ENCODE data around the gene DTNB. TPM values are rescaled to one million over a fixed set of nuclear protein-coding genes. Genes with fewer than 3 reads are reported as not detected.

DTNB gene
- total and polyA plus RNA-seq, 2 of the 4 experiments (the other 2 are of a cell fraction) = 3.8 to 5.3 TPM

- Histone ChIP-seq H3K4me3 (ENCODE audit: insufficient read depth, low read depth, low read length) (no peak overlapping the region), H4K91ac (ENCODE audit: insufficient read depth, low read depth, low read length) (no peak overlapping the region), H2AK5ac (ENCODE audit: low read depth, low read length) (no peak overlapping the region), H2BK15ac (ENCODE audit: low read depth, low read length) (no peak overlapping the region), H3K56ac (ENCODE audit: extremely low read depth, insufficient read depth, low read length) (no peak overlapping the region), H3K79me1 (ENCODE audit: low read depth in 1 of 2, low read length in 2 of 2) (no peaks in the 10 kb centered on the region), H2BK120ac (ENCODE audit: low read depth, low read length) (no peak overlapping the region), H3K9me1 (ENCODE audit: insufficient read depth, low read length) (no peaks in the 10 kb centered on the region), H3K14ac (replicated peaks; ENCODE audit: low read depth, low read length) (no peak overlapping the region), H2AK9ac (replicated peaks; ENCODE audit: low read depth, low read length, poor library complexity) (no peak overlapping the region), H3K36me3 (ENCODE audit: control insufficient read depth, insufficient read depth, low read length) (no peaks in the 10 kb centered on the region), H3K4me1 (ENCODE audit: control insufficient read depth, insufficient read depth, low read length) (no peaks in the 10 kb centered on the region), H2BK20ac (ENCODE audit: low read depth, low read length) (no peak overlapping the region), H3K27me3 (ENCODE audit: control insufficient read depth, insufficient read depth, low read length) (no peaks in the 10 kb centered on the region), H4K20me1 (ENCODE audit: insufficient read depth, low read length) (no peaks in the 10 kb centered on the region), H2BK5ac (ENCODE audit: low read depth, low read length, poor library complexity, severe bottlenecking) (no peak overlapping the region), H3K27ac (ENCODE audit: insufficient read depth, low read length) (no peak overlapping the region), H3K9me3 (ENCODE audit: control insufficient read depth, insufficient read depth, low read length) (no peaks in the 10 kb centered on the region), H3K4ac (ENCODE audit: low read depth, low read length) (no peak overlapping the region), H3K23ac (ENCODE audit: low read depth, low read length) (no peak overlapping the region), H3K9ac (ENCODE audit: low read depth, low read length) (no peak overlapping the region), H4K8ac (ENCODE audit: low read depth in 2 of 2, low read length in 2 of 2) (no peak overlapping the region), H2AFZ (replicated peaks; ENCODE audit: low read length, poor library complexity) (no peak overlapping the region), H3K18ac (ENCODE audit: low read depth, low read length) (no peak overlapping the region), H3K4me2 (ENCODE audit: low read depth, low read length) (no peak overlapping the region), H4K5ac (ENCODE audit: low read depth, low read length) (no peak overlapping the region)
- CTCF ChIA-PET = no interaction called here
- ATAC-seq (ENCODE audit: low read depth) (no peak), DNase-seq (peak; percentile 10)
- TF ChIP-seq MAZ (IDR thresholded peaks at IDR 0.05; ENCODE audit: borderline replicate concordance, low read depth, low read length) = no peak
- TF ChIP-seq SMC3 (IDR thresholded peaks at IDR 0.05; ENCODE audit: low read depth, low read length) = no peak
- no peak for TF ChIP-seq BHLHE40 (IDR thresholded peaks at IDR 0.05; ENCODE audit: low read depth, low read length)
- TF ChIP-seq USF2 (IDR thresholded peaks at IDR 0.05; ENCODE audit: low read depth, low read length) = no peak
- TF ChIP-seq CTCF (conservative IDR thresholded peaks at IDR 0.05; ENCODE audit: low read depth, low read length) = no peak
- TF ChIP-seq FOS (IDR thresholded peaks at IDR 0.05; ENCODE audit: low read depth, low read length) = no peak
- TF ChIP-seq MAFK (IDR thresholded peaks at IDR 0.05; ENCODE audit: low read depth, low read length) = no peak
- TF ChIP-seq MXI1 (IDR thresholded peaks at IDR 0.05; ENCODE audit: borderline replicate concordance, low read depth, low read length) = no peak
- TF ChIP-seq RFX5 (IDR thresholded peaks at IDR 0.05; ENCODE audit: low read depth, low read length) = no peak
- TF ChIP-seq CEBPB (IDR thresholded peaks at IDR 0.05; ENCODE audit: low read depth, low read length) = no peak
- TF ChIP-seq CHD1 (IDR thresholded peaks at IDR 0.05; ENCODE audit: low read depth, low read length) = no peak
- TF ChIP-seq NFE2L2 (IDR thresholded peaks at IDR 0.05; ENCODE audit: low read depth, low read length) = no peak
- no peak for TF ChIP-seq RAD21 (IDR thresholded peaks at IDR 0.05; ENCODE audit: low read length)
- no peak for TF ChIP-seq ELK1 (IDR thresholded peaks at IDR 0.05; ENCODE audit: borderline replicate concordance, low read depth, low read length)
- TF ChIP-seq POLR2A (IDR thresholded peaks at IDR 0.05; ENCODE audit: low read depth, low read length) = no peak
- intact Hi-C loops (cut with micrococcal nuclease) (no loop called here), dilution Hi-C loops (cut with HindIII; ENCODE audit: low sequenced_read_pairs, unreplicated experiment) (no loop called here), in situ Hi-C loops (cut with MboI; ENCODE audit: low sequenced_read_pairs) (no loop called here)
- no CpG with 5 or more reads among the region's 3 CpGs for WGBS, 2 experiments (ENCODE audit: extremely low coverage in 2 of 2, insufficient read length in 1 of 2)
- BruUV-seq (replicated peaks) = no TSS peak
- POLR2A ChIA-PET (ENCODE audit: unreplicated experiment) = interaction anchor here (0.9 kb wide), 1 partner anchor 16 kb away, joined by 3 read pairs; no protein-coding TSS in a partner anchor
Measured at GRCh38 chr2:25453199-25453905, 220.0 kb downstream of the DTNB start.
